Osteocyte (in vitro differentiated cells): Measurements from ENCODE around the gene FHOD3. TPM values are rescaled to one million over a fixed set of nuclear protein-coding genes. Genes with fewer than 3 reads are reported as not detected.

Source experiments
- DNase-seq: peaks from one replicate; pipeline ENCODE4 v3.0.0; 2021; ENCODE audit warnings: mixed read lengths; ENCODE audit not compliant: unreplicated experiment; ENCODE audit errors: extremely low spot score
- H3K27ac Mint-ChIP-seq: one replicate; pipeline ENCODE4 v1.8.0; 2021; ENCODE audit warnings: mild to moderate bottlenecking, mixed read lengths; ENCODE audit not compliant: unreplicated experiment
- H3K27me3 Mint-ChIP-seq: one replicate; pipeline ENCODE4 v1.8.0; 2021; ENCODE audit warnings: mixed read lengths; ENCODE audit not compliant: unreplicated experiment
- H3K36me3 Mint-ChIP-seq: one replicate; pipeline ENCODE4 v1.8.0; 2021; ENCODE audit warnings: mixed read lengths; ENCODE audit not compliant: unreplicated experiment
- H3K4me1 Mint-ChIP-seq: one replicate; pipeline ENCODE4 v1.8.0; 2021; ENCODE audit warnings: mixed read lengths; ENCODE audit not compliant: unreplicated experiment
- H3K4me3 Mint-ChIP-seq: one replicate; pipeline ENCODE4 v1.8.0; 2021; ENCODE audit warnings: mild to moderate bottlenecking, moderate library complexity, mixed read lengths; ENCODE audit not compliant: unreplicated experiment
- H3K9me3 Mint-ChIP-seq: one replicate; pipeline ENCODE4 v1.8.0; 2021; ENCODE audit warnings: mixed read lengths; ENCODE audit not compliant: unreplicated experiment
- total RNA-seq: library from RNA; stranded (reverse); gene quantifications from 2 replicates; pipeline ENCODE4 v1.2.1, GENCODE V29; 2021
- TF ChIP-seq, protein P1 (sequence below): fragments of 200-600 bp; sonication (generic); IDR thresholded peaks from 2 replicates; pipeline ENCODE4 v1.5.0; 2021; ENCODE audit warnings: antibody characterized with exemption, mild to moderate bottlenecking, moderate library complexity

FHOD3 gene
- total RNA-seq, 1 donor from 2014 or later, result 1.2 TPM

DNA sequence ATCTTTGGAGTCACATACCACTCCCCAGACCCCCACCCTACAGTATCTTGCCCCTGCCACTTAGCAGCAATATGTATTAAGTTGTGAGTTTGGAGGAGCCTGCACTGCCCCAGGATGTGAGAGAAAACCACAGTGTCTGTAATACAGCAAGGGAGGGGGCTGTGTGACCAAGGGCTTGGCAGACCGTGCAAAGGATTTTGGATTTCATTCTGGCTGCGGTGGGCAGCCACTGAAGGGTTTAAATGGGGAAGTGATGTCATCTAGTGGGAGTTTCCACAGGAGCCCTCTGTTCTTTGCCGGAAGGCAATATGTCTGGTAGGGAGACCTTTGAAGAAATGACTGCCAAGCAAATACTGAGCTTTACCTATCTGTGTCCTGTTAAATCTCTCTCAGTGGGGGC lies 202.4 kb downstream of the FHOD3 start:
- Mint-ChIP-seq H3K27me3 (peaks cover 7% of the 10 kb centered on the region), H3K27ac (no peak overlapping the region), H3K36me3 (no peaks in the 10 kb centered on the region), H3K4me3 (no peak overlapping the region), H3K4me1 (no peaks in the 10 kb centered on the region), H3K9me3 (no peaks in the 10 kb centered on the region)
- DNase-seq, result peak; percentile 46
- TF ChIP-seq, protein P1, sequence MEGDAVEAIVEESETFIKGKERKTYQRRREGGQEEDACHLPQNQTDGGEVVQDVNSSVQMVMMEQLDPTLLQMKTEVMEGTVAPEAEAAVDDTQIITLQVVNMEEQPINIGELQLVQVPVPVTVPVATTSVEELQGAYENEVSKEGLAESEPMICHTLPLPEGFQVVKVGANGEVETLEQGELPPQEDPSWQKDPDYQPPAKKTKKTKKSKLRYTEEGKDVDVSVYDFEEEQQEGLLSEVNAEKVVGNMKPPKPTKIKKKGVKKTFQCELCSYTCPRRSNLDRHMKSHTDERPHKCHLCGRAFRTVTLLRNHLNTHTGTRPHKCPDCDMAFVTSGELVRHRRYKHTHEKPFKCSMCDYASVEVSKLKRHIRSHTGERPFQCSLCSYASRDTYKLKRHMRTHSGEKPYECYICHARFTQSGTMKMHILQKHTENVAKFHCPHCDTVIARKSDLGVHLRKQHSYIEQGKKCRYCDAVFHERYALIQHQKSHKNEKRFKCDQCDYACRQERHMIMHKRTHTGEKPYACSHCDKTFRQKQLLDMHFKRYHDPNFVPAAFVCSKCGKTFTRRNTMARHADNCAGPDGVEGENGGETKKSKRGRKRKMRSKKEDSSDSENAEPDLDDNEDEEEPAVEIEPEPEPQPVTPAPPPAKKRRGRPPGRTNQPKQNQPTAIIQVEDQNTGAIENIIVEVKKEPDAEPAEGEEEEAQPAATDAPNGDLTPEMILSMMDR, result no peak

DNA sequence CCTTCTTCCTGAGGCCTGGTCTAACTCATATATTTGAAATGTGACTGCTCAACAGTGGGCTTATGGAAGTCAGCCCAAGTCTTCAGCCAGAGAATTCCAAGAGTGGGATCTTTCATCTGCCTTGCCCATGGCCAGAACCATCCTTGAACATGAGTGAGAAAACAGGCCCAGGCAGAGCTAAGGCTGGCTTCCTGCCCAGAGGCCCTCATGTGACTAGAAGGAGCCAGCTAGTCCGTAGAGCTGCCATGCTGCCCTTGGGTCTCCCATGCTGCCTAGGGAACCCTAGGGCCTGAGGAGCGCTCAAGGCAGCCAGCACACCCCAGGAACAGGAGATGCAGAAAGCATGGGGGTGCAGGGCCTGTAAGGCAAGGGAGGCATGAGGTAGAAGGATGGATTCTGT lies 203.6 kb downstream of the FHOD3 start:
- TF ChIP-seq, protein P1, result no peak
- Mint-ChIP-seq H3K4me1 (no peaks in the 10 kb centered on the region), H3K9me3 (no peaks in the 10 kb centered on the region), H3K27ac (no peak overlapping the region), H3K4me3 (no peak overlapping the region), H3K27me3 (peaks cover 7% of the 10 kb centered on the region), H3K36me3 (no peaks in the 10 kb centered on the region)
- DNase-seq, result no peak

DNA sequence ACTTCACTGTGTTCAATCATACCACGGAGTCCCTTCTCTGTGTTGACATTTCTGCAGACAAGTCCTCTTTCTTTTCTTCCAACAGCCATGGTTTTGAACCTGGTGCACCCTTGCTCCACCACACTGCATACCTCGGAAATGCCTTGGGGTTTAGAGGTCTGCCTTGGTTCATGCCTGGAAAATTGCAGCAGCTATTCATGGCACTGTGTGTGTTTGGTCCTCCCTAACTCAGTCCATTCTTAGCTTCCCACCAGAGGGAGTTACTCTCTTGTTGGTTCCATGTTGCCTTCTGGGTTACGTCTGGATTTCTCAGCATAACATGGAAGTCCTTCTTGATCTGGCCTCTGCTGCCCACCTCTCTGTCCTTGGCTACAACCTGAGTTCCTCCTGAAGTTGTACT lies 206.0 kb downstream of the FHOD3 start:
- no peak overlapping the region for H3K4me3 Mint-ChIP-seq
- TF ChIP-seq, protein P1, result no peak
- DNase-seq, result no peak
- H3K36me3 Mint-ChIP-seq, result no peaks in the 10 kb centered on the region
- no peaks in the 10 kb centered on the region for H3K9me3 Mint-ChIP-seq
- H3K27ac Mint-ChIP-seq, result no peak overlapping the region
- H3K4me1 Mint-ChIP-seq, result no peaks in the 10 kb centered on the region
- no peaks in the 10 kb centered on the region for H3K27me3 Mint-ChIP-seq

DNA sequence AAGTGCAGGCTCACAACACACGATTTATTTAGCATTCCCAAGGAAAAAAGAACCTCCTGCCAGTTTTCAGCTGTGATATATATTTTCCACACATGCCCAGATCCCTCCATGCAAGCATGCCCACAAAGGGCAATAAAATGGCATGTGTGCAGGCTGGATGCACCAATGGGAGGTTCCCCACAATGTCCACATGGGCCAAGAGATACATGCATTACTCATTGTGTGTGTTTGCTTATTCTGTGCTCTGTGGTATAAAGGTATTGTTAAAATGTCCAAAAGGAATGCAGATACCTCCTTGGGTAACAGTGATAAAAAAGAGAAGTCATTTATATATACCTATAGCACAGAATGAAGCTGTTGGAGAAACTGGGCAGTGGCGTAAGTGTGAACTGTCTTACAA lies 207.4 kb downstream of the FHOD3 start:
- Mint-ChIP-seq H3K9me3 (no peaks in the 10 kb centered on the region), H3K36me3 (no peaks in the 10 kb centered on the region), H3K4me3 (no peak overlapping the region), H3K4me1 (no peaks in the 10 kb centered on the region), H3K27ac (no peak overlapping the region), H3K27me3 (no peaks in the 10 kb centered on the region)
- TF ChIP-seq, protein P1, result no peak
- no peak for DNase-seq

DNA sequence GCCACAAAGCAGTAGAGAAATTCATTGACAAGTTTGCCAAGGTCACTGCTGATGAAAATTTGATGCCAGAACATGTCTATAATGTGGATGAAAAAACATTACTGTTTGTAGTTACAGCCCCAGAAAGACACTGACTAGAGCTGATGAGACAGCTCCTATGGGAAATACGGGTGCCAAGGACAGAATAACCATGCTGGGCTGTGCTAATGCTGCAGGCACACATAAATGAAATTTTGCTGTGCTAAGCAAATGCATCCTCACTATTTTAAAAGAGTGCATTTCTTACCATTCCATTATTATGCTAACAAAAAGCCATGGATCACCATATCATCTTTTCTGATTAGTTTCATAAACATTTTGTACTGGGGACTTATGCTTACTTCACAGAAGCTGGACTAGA lies 208.2 kb downstream of the FHOD3 start:
- Mint-ChIP-seq H3K4me1 (no peaks in the 10 kb centered on the region), H3K27ac (no peak overlapping the region), H3K9me3 (no peaks in the 10 kb centered on the region), H3K36me3 (no peaks in the 10 kb centered on the region), H3K27me3 (no peaks in the 10 kb centered on the region), H3K4me3 (no peak overlapping the region)
- TF ChIP-seq, protein P1, result no peak
- no peak for DNase-seq
